GM21723 (cell line): ENCODE data around the gene ZNF132.

Source experiments
- ATAC-seq: cut with Tn5 transposase; IDR thresholded peaks from one replicate; pipeline ENCODE4 v1.9.1; 2021; ENCODE audit warnings: mild to moderate bottlenecking, moderate library complexity; ENCODE audit not compliant: unreplicated experiment

ZNF132 gene

GRCh38 chr19:58392945-58393724 is 46.8 kb downstream of the ZNF132 start:
- no peak for ATAC-seq

- ATAC-seq, result no peak
Observed at GRCh38 chr19:58388175-58388526, 51.8 kb downstream of the ZNF132 start.

- no peak for ATAC-seq
Observed at GRCh38 chr19:58387338-58388174, 52.4 kb downstream of the ZNF132 start.

- ATAC-seq, result peak; percentile 75
Observed at GRCh38 chr19:58386576-58387337, 53.2 kb downstream of the ZNF132 start, which contains the start of gene RPS5. RPS5 (plus strand) TSS chr19:58387269; CDS start chr19:58388138, 869 bp downstream.

- ATAC-seq, result peak; percentile 11
Observed at GRCh38 chr19:58385891-58386575, 53.9 kb downstream of the ZNF132 start.

- no peak for ATAC-seq
Observed at GRCh38 chr19:58385313-58385890, 54.6 kb downstream of the ZNF132 start.

GRCh38 chr19:58382997-58383603 is 56.9 kb downstream of the ZNF132 start:
- ATAC-seq, result no peak
